PC-3 (cell line): ENCODE data around the gene TUBG2. TPM values are rescaled to one million over a fixed set of nuclear protein-coding genes. Genes with fewer than 3 reads are reported as not detected.

ENCODE experiments used
- ATAC-seq: fragments of 200-7000 bp; cut with Tn5 transposase; 2 replicates; pipeline ENCODE4 v1.9.1; 2020; ENCODE audit warnings: mild to moderate bottlenecking, moderate library complexity
- BruUV-seq: library from RNA; stranded (reverse); fragments of 400-500 nt; replicated peaks from 2 replicates; lab custom pipeline; 2021; lab: Mats Ljungman, UMichigan
- CTCF ChIA-PET: fragments of 300-600 bp; sonication (Branson Sonifier 250); formaldehyde crosslinking; loops from one replicate; lab custom pipeline; 2022; ENCODE audit warnings: antibody characterized with exemption; lab: Charles Lee
- POLR2A ChIA-PET: fragments of 300-600 bp; sonication (Branson Sonifier 250); formaldehyde crosslinking; loops from one replicate; lab custom pipeline; 2022; ENCODE audit warnings: antibody characterized with exemption; ENCODE audit not compliant: unreplicated experiment; lab: Charles Lee
- DNase-seq: peaks from one replicate; pipeline ENCODE4 v3.0.0-alpha.2; 2015
- H2AFZ ChIP-seq: fragments of 300-600 bp; sonication (generic); 2 replicates; pipeline ENCODE4 v1.6.0; 2016; ENCODE audit warnings: antibody characterized with exemption, low read length
- H3F3A ChIP-seq: fragments of 300-600 bp; sonication (generic); one replicate; pipeline ENCODE4 v1.6.0; 2017; ENCODE audit warnings: antibody characterized with exemption, low read length, control low read depth, mild to moderate bottlenecking; ENCODE audit not compliant: unreplicated experiment
- H3K27ac ChIP-seq: fragments of 300-600 bp; sonication (generic); 2 replicates; pipeline ENCODE4 v1.5.1; 2016; ENCODE audit warnings: mild to moderate bottlenecking, low read length
- H3K27me3 ChIP-seq: fragments of 300-600 bp; sonication (generic); 2 replicates; pipeline ENCODE4 v1.6.1; 2016; ENCODE audit warnings: low read length, mixed read lengths
- H3K36me3 ChIP-seq: fragments of 300-600 bp; sonication (generic); 2 replicates; pipeline ENCODE4 v1.6.1; 2016; ENCODE audit warnings: low read depth, mixed run types, low read length, mixed read lengths
- H3K4me1 ChIP-seq: fragments of 300-600 bp; sonication (generic); 2 replicates; pipeline ENCODE4 v1.5.1; 2016; ENCODE audit warnings: low read length; ENCODE audit not compliant: insufficient read depth
- H3K4me2 ChIP-seq: fragments of 300-600 bp; sonication (generic); 2 replicates; pipeline ENCODE4 v1.6.0; 2016; ENCODE audit warnings: low read length
- H3K4me3 ChIP-seq: fragments of 300-600 bp; sonication (generic); 2 replicates; pipeline ENCODE4 v1.5.1; 2016; ENCODE audit warnings: mild to moderate bottlenecking, low read length, mixed read lengths
- H3K79me2 ChIP-seq: fragments of 300-600 bp; sonication (generic); 2 replicates; pipeline ENCODE4 v1.6.1; 2017; ENCODE audit warnings: low read length, mixed read lengths
- H3K9ac ChIP-seq: fragments of 300-600 bp; sonication (generic); 2 replicates; pipeline ENCODE4 v1.6.0; 2016; ENCODE audit warnings: mild to moderate bottlenecking, low read length
- H3K9me2 ChIP-seq: fragments of 300-600 bp; sonication (generic); replicated peaks from 2 replicates; pipeline ENCODE4 v1.6.1; 2016; ENCODE audit warnings: mixed run types, low read length, mixed read lengths
- H3K9me3 ChIP-seq: fragments of 300-600 bp; sonication (generic); 2 replicates; pipeline ENCODE4 v1.6.1; 2016; ENCODE audit warnings: low read length, mixed read lengths
- H4K20me1 ChIP-seq: fragments of 300-600 bp; sonication (generic); 2 replicates; pipeline ENCODE4 v1.6.1; 2016; ENCODE audit warnings: low read length, mixed read lengths
- EZH2 ChIP-seq: fragments of 300-600 bp; sonication (generic); IDR thresholded peaks from one replicate; pipeline ENCODE4 v1.6.1; 2017; ENCODE audit warnings: antibody characterized with exemption, mild to moderate bottlenecking, low read length; ENCODE audit not compliant: unreplicated experiment
- EZH2phosphoT487 ChIP-seq: fragments of 300-600 bp; sonication (generic); IDR thresholded peaks from 2 replicates; pipeline ENCODE4 v1.6.1; 2018; ENCODE audit warnings: mild to moderate bottlenecking, antibody characterized with exemption, low read length, borderline replicate concordance
- intact Hi-C: fragments of 100-400 bp; cut with micrococcal nuclease; formaldehyde crosslinking; loops from 2 replicates; pipeline ENCODE4 v1.9.0; 2023
- total RNA-seq: library from RNA; depleted of rRNA; stranded (reverse); fragments of >200 nt; gene quantifications from 2 replicates; pipeline ENCODE4 v1.2.3, GENCODE V29; 2014
- TF ChIP-seq, protein P1 (sequence below): fragments of 300-600 bp; sonication (generic); conservative IDR thresholded peaks from 2 replicates; pipeline ENCODE4 v1.5.1; 2017; ENCODE audit warnings: antibody characterized with exemption, low read depth, mild to moderate bottlenecking, low read length

TUBG2 gene
- total RNA-seq, 1 experiment from 2014 or later: 7.1 TPM

- Histone ChIP-seq H3K4me2 (no peak overlapping the region), H3K9me3 (no peaks in the 10 kb centered on the region), H3K36me3 (no peaks in the 10 kb centered on the region), H3K9me2 (no peaks in the 10 kb centered on the region), H3K9ac (no peak overlapping the region), H3K27ac (no peak overlapping the region), H3F3A (no peaks in the 10 kb centered on the region), H3K4me1 (no peaks in the 10 kb centered on the region), H4K20me1 (no peaks in the 10 kb centered on the region), H3K4me3 (no peak overlapping the region), H3K27me3 (no peaks in the 10 kb centered on the region), H2AFZ (no peak overlapping the region), H3K79me2 (no peaks in the 10 kb centered on the region)
- TF ChIP-seq EZH2phosphoT487: no peak
- TF ChIP-seq, protein P1, sequence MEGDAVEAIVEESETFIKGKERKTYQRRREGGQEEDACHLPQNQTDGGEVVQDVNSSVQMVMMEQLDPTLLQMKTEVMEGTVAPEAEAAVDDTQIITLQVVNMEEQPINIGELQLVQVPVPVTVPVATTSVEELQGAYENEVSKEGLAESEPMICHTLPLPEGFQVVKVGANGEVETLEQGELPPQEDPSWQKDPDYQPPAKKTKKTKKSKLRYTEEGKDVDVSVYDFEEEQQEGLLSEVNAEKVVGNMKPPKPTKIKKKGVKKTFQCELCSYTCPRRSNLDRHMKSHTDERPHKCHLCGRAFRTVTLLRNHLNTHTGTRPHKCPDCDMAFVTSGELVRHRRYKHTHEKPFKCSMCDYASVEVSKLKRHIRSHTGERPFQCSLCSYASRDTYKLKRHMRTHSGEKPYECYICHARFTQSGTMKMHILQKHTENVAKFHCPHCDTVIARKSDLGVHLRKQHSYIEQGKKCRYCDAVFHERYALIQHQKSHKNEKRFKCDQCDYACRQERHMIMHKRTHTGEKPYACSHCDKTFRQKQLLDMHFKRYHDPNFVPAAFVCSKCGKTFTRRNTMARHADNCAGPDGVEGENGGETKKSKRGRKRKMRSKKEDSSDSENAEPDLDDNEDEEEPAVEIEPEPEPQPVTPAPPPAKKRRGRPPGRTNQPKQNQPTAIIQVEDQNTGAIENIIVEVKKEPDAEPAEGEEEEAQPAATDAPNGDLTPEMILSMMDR: no peak
- no peak for TF ChIP-seq EZH2
- no peak for ATAC-seq
- ChIA-PET CTCF (no interaction called here), POLR2A (no interaction called here)
- no peak for DNase-seq
- BruUV-seq: no TSS peak
- intact Hi-C loops: no loop called here
These were observed 16.7 kb upstream of the TUBG2 start for GRCh38 chr17:42642336-42642735.

- ATAC-seq (no peak), DNase-seq (no peak)
- no TSS peak for BruUV-seq
- H3K27me3 ChIP-seq: no peaks in the 10 kb centered on the region
- H2AFZ ChIP-seq: no peak overlapping the region
- no peaks in the 10 kb centered on the region for H3K9me3 ChIP-seq
- CTCF ChIA-PET: no interaction called here
- H3K4me1 ChIP-seq: no peaks in the 10 kb centered on the region
- H3K36me3 ChIP-seq: no peaks in the 10 kb centered on the region
- H3K27ac ChIP-seq: no peak overlapping the region
- no peaks in the 10 kb centered on the region for H3F3A ChIP-seq
- intact Hi-C loops: no loop called here
- TF ChIP-seq EZH2phosphoT487 (no peak), EZH2 (no peak)
- TF ChIP-seq, protein P1: no peak
- no peak overlapping the region for H3K9ac ChIP-seq
- no peaks in the 10 kb centered on the region for H4K20me1 ChIP-seq
- no peaks in the 10 kb centered on the region for H3K79me2 ChIP-seq
- POLR2A ChIA-PET: no interaction called here
- no peak overlapping the region for H3K4me2 ChIP-seq
- H3K4me3 ChIP-seq: no peak overlapping the region
- H3K9me2 ChIP-seq: no peaks in the 10 kb centered on the region
These were observed 11.3 kb upstream of the TUBG2 start for GRCh38 chr17:42647778-42648177.

- H3K4me3 ChIP-seq: no peak overlapping the region
- no peak for DNase-seq
- POLR2A ChIA-PET: no interaction called here
These were observed 7.7 kb upstream of the TUBG2 start for GRCh38 chr17:42651392-42651791.

More at GRCh38 chr17:42651392-42651791, 7.7 kb upstream of the TUBG2 start:
- Histone ChIP-seq H2AFZ (no peak overlapping the region), H3K4me2 (no peak overlapping the region), H4K20me1 (no peaks in the 10 kb centered on the region), H3K4me1 (0 out of 2 replicates have a peak, but pooled peaks cover 3% of the 10 kb centered on the region), H3K9me2 (no peaks in the 10 kb centered on the region), H3K27ac (no peak overlapping the region), H3K36me3 (no peaks in the 10 kb centered on the region), H3K9ac (no peak overlapping the region), H3K9me3 (no peaks in the 10 kb centered on the region), H3K79me2 (no peaks in the 10 kb centered on the region), H3F3A (no peaks in the 10 kb centered on the region), H3K27me3 (no peaks in the 10 kb centered on the region)
- CTCF ChIA-PET: no interaction called here
- no TSS peak for BruUV-seq
- intact Hi-C loops: no loop called here
- no peak for TF ChIP-seq EZH2phosphoT487
- no peak for TF ChIP-seq EZH2
- TF ChIP-seq, protein P1: no peak
- ATAC-seq: no peak
